Fibroblast of skin of scalp (primary cell): Measurements from ENCODE around the gene HSPA4L. TPM values are rescaled to one million over a fixed set of nuclear protein-coding genes. Genes with fewer than 3 reads are reported as not detected.

ENCODE experiments used
- DNase-seq: peaks from one replicate; pipeline ENCODE4 v3.0.0-alpha.2; 2013
- polyA plus RNA-seq, 2 experiments: library from polyadenylated mRNA; unstranded; fragments of 120-200 nt; gene quantifications; one replicate each; pipeline ENCODE4 v1.2.1, GENCODE V29; 2013; ENCODE audit not compliant: insufficient read length in 2 of 2

The HSPA4L gene
- polyA plus RNA-seq (2013, experiment 1 of 2; ENCODE audit: insufficient read length) = 5.0 TPM
- polyA plus RNA-seq (2013, experiment 2 of 2; ENCODE audit: insufficient read length) = 5.3 TPM

DNA sequence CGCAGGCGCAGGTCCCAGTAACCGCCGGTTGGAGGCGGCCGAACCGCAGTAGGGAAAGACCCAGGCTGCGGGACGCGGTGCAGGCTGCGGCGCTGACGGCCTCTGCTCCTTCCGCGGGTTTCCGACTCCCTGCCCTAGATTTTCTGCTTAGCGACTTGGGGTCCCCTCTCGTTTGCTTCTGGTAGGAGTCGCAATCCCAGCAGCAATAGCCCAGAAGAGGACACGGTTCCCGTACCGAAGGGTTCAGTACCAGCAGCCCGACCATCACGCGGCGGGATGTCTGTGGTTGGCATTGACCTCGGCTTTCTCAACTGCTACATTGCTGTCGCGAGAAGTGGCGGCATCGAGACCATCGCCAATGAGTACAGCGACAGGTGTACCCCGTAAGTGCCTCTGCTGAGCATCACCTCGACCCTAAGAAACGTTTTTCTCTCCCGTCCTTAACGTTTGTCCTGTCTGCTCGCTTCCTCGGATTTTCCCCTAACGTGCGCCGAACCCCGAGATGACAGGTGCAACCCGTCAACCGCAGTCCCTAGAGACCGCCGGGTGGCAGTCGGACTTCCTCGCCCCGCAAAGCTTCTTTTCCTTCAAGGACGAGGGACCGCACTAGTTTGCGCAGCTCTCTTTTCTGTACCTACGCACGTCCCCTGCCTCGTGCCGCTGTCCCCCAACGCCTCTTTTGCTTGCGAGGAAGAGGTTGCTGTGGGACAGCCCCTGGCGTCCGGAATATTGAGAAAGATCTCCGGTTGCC is at the start of gene HSPA4L:
HSPA4L (plus strand) TSS at position 48 of the 751 bp plus-strand sequence; CDS start at position 277, 229 bp downstream.
- DNase-seq = peak; percentile 6

DNA sequence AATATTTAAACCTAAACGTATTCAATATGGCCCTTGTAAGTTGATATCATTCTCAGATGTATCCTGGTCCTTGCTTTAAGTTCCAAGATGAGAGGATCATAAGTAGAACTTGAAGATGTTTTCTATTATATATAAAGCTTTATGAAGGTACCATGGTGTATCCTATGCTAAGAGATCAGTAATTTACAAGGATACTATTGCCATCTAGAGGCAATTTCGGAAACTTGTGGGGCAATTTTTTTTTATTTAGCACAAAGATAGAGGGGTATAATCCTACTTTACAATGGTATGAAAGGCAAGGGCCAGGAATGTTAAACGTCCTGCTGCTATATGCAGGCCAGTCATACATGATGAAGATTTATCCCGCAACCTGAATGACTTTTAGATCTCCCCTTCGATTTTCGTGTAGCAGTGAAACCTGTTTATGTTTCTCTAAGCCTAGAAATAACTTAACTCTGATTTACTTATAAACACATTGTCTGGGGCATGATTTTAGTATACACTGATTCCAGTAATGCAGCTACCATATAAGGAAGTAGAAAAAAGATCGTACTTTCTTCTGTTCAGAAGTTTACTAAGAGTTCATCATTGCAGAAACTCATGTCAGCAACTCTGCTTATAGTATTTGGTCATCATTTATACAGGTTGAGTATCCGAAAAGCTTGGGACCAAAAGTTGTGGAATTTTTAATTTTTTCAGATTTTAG is 49.3 kb upstream of the HSPA4L start:
- peak; percentile 64 for DNase-seq

DNA sequence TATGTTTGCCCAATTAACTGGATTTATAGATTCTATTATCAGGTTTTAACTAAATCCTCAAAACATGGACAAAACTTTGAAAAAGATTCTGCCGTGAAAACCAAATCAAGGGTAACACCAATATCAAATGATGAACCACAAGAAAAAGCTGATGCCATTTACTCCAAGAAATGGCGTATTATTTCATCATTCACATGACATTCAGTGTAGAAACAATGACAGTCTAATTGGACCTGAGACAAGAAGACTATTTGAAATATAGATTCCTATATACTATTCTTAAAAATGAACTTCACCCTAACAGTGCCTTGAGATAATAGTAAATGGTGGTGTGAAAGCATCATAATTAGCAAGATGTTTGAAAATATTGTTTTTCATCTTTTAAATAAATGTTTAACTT is 47.1 kb upstream of the HSPA4L start:
- no peak for DNase-seq

DNA sequence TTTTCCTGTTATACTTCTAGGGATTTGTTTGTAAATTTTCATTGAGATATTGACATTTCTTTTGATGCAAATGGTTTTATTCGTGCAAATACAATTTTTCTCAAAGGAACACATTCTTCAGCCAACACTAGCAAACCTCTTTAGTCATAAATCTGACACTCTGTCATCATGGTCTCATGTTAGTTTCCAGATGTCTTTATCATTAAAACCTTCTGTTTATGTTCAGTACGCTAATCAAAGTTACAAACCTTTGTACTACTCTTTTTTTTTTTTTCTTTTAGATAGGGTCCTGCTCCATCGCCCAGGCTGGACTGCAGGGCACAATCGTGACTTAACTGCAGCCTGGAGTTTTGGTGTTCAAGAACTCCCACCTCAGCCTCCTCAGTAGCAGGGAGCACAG is 44.8 kb upstream of the HSPA4L start:
- DNase-seq = no peak

DNA sequence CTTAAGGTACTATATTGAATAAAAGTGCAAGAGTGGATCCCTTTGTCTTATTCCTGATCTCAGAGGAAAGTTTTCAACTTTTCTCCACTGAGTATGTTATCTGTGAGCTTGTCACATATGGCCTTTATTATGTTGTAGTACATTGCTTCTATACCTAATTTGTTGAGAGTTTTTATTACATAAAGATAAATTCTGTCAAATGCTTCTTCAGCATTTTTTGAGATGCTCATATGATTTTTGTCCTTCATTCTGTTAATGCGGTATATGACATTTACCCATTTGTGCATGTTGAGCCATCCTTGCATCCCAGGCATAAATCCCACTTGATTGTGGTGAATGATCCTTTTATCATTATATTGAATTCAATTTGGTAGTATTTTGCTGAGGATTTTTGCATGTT is 40.9 kb upstream of the HSPA4L start:
- no peak for DNase-seq

DNA sequence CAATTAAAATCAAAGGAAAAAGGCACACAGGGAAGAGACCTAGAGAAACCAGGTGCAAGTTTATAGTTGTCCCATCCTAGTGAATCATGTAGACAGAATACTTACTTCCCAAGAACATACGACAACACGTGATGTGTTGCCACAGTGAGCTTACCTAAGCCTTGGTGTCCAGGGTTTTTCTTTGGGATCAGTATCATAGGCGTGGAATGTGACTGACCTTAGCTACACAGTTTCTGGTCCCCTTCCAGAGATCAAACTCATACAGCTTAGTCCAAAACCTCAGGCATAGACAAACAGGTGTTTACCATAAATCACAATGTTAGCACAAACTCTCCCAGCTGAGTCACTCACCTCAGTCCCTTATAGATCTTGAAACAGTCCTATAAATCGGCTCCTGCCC is 34.2 kb upstream of the HSPA4L start:
- DNase-seq = no peak

DNA sequence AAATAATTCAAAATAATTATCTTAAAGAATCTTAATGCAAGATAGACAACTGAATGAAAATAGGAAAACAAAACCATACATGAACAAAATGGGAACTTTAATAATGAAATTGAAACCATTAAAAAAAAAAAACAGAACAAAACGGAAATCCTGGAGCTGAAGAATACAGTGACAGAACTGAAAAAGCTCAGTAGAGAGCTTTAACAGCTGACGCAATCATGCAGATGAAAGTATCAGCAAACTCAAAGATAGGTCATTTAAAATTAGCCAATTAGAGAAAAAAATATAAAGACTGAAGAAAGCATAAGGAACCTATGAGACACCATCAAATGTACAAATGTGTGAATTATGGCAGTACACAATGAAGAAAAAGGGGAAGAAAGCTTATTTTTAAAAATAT is 33.2 kb upstream of the HSPA4L start:
- DNase-seq = no peak

DNA sequence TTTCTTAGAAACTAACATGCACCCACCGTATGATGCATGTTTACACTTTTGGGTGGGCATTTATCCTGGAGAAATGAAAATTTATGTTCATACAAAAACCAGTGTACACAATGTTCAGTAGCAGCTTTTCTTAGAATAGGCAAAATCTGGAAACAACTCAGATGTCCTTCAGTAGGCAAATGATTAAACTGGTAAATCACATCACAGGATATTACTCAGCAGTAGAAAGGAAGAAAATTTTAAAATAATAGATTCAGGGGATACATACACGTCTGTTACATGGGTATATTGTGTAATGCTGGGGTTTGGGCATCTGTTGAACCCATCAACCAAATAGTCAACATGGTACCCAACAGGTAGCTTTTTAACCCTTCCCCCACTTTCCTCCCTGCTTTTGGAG is 25.2 kb upstream of the HSPA4L start:
- no peak for DNase-seq

DNA sequence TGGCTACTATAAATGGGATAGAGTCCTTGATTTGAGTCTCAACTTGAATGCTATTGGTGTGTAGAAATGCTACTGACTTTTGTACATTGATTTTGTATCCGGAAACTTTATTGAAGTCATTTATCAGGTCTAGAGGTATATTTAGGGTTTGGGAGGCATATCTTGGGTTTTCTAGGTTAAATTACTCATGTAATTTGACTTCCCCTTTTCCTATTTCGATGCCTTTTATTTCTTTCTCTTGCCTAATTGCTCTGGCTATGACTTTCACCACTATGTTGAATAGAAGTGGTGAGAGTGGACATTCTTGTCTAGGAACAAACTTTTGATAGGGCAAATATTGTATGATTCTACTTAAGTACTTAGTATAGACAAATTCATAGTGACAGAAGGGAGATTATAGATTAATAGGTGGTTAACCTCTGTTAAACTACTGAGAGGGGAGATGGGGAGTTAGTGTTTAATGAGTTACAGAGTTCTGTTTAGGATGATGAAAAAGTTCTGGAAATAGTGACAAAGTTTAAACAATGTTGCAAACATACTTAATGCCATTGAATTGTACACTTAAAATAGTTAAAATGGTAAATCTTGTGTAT is 22.8 kb upstream of the HSPA4L start:
- no peak for DNase-seq

DNA sequence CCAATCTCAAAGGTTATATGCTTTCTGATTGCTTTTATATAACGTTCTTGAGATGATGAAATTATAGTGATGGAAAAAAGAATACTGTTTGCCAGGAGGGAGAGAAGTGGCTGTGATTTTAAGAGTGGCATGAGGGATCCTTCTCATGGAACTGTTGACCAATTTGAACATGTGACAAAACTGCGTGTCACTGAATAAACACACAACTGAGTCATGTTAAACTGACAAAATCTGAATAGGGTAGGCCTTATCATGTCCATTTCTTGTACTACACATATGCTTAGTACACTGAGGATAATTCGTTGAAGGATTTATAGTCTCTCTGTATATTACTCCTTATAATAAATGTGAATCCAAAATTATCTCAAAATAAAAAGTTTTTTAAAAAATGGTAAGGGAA is 22.2 kb upstream of the HSPA4L start:
- DNase-seq = peak; percentile 2

DNA sequence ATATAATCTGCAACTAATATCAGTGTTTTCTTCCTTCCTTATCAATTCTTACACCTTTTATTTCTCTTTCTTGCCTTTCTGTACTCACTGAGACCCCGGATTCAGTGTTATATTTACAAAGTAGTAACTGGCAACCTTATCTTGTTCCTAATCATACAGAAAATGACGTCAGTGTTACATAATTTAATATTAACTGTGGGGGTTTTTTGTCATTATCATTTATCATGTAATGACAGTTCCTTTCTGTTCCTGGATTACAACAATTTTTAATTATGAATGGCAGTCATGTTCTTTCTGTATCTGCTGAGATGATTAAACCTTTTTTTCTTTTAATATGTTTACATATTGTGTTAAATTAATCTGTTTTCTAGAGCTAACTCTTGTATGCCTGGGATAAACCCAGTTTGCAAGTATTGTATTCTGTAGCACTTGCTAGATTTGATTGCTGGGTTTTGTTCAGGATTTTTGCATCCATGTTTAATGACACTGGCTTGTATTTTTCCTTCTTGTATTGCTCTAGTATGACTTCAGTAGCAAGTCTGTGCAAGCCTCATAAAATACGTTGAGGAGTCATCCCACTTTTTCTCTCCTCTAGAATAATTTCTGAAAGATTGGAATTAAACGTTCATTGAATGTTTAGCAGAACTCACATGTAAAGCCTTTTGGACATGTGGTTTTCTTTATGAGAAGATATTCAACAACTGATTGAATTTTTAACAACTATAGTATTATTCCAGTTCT is 10.4 kb upstream of the HSPA4L start:
- no peak for DNase-seq

DNA sequence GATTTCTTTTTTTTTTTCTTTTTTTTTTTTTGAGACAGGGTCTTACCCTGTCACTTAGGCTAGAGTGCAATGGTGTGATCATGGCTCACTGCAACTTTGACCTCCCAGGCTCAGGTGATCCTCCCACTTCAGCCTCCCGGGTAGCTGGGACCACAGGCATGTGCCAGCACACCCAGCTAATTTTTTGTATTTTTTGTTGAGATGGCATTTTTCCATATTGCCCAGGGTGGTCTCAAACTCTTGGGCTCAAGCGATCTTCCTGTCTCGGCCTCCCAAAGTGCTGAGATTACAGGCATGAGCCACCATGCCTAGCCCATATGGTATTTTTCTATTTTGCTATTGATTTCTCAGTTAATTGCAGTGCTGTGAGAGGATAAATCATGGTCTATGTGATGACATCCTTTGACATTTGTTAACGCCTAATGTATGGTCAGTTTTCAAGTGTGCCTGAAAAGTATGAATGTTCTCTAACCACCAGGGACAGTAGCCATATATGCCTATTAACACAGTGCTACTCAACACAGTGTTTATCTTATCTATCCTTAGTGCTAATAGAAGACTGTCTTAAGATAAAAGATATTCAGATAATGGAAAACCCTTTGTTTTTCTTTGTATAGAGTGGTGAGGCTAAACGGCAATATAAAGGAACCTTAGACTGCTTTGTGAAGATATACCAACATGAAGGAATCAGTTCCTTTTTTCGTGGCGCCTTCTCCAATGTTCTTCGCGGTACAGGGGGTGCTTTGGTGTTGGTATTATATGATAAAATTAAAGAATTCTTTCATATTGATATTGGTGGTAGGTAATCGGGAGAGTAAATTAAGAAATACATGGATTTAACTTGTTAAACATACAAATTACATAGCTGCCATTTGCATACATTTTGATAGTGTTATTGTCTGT is 9.1 kb upstream of the HSPA4L start:
- DNase-seq = no peak

DNA sequence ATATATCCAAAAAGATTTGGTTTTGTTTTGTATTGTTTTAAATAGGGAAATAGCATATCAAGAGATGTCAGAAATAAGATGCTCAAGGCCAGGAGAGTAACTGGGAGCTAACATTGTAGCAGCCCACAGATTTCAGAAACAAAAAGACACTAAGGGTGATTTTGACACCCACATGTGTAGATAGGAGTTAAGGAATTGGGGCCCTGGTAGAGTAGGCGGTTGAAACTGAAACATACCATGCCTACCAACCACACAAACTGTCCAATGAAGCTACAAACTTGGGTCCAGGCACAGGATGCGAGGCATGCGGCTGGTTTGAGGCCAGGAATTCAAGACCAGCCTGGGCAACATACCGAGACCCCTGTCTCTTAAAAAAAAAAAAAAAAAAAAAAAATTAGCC is 6.3 kb upstream of the HSPA4L start:
- no peak for DNase-seq

DNA sequence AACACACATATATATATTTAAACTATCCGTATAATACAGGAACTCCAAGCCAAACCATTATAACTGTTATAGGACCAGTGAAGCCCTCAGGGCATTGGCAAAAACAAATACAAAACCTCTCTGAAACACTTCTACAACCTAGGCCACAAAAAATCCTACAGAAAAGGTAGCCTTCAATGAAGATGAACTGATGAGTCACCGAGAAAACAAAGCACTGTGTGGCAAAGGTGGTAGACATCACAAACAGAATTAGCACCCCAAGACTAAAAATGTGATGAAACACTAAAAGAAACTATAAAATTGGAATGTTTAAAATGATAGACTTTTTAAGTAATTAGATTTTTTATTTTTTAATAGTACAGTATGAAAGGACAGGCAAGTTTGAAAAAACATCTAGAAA is 5.5 kb upstream of the HSPA4L start:
- DNase-seq = no peak

DNA sequence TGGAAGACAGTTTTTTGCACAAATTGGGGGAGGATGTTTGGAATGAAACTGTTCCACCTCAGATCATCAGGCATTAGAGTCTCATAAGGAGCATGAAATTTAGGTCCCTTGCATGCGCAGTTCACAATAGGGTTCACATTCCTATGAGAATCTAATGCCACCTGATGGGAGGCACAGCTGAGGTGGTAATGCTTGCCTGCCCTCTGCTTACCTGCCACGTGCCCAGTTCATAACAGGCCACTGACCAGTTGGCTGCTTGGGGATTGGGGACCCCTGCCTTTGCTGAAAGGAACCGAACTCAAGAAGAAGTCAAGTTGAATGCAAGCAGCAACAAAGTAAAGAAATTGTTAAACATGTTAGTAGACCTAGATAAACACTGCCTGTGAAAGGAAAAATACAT is 4.6 kb upstream of the HSPA4L start:
- no peak for DNase-seq

DNA sequence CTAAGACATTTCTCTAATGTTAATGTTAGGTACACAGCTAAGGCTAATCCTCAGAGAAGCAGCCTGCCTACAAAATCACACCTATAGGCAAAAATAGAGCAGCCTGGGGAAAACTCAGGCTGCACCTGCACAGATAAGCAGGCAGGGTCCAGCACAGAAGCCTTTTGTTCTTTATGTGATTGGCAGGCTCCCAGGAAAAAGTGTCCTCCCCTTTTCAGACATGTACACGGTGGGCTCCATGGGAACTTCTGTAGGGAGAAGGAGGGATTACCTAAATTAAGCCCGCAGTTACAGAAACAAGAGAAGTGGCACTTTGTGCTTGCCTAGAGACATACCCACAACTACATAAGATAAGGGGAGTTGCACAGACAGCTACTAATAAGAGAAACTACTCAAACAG is 4.0 kb upstream of the HSPA4L start:
- no peak for DNase-seq

DNA sequence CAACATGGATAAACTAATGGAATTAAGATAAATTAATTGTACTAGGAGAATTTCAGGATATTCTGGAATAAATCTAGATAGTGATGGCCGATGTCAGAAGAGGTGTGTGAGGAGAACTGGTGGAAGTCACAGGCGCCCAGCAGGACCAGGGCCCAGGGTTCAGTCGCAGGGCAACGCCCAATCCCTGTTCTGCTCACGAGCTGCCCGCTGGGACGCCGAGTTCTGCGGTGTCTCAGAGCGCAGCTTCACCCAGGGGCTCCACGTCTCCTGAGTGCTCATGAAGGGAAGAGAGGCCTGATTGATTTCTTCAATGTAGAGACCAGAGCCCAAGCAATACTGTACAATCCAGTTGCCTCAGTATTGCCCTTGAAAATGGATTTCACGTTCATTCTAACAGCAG is 1.5 kb upstream of the HSPA4L start:
- DNase-seq = no peak

DNA sequence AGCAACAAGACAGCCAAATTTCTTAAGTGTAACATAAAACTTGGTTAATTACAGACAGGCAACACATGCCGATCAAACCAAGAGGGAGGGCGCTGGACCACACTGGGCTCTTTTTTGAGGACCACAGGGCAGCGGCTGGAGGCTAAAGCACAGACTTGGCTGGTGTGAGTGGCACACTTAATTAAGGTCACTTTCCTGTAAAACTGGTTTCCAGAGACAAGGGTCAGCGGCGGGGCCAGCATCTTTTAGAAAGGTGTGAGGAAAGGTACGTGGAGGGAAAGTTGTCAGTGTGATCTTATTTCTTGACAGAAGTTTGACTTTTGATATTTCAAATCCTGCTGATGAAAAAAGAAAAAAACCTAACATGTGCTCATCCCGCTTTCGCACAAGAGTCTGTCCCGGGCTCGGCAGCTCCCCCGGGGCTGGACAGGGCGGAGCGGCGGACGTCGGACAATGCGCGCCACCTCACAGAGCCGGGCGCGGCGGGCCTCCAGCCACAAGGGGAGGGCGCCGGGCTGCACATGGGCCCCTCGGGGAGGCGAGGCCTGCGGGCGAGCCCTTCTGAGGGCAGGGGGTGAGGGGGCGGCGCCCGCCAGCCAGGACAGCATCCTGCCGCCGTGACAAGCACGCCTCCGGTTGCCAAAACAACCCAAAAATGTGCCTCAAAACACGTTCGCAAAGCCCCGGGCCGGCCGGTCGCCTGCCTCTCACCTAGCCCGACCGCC is 660 bp upstream of the HSPA4L start:
- peak; percentile 50 for DNase-seq

DNA sequence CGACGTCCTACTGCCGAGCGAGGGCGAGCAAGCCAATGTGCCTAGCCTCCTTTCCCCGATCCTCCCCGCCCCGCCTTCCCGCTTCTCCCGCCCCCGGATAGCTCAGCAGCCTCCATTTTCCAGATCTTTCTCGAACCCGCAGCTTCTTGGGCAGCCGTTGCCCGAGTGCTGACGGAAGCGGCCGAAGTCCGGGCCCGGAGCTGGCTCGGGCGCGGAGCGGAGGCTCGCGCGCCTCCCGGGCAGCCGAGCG is 172 bp upstream of the HSPA4L start:
- DNase-seq = peak; percentile 85

DNA sequence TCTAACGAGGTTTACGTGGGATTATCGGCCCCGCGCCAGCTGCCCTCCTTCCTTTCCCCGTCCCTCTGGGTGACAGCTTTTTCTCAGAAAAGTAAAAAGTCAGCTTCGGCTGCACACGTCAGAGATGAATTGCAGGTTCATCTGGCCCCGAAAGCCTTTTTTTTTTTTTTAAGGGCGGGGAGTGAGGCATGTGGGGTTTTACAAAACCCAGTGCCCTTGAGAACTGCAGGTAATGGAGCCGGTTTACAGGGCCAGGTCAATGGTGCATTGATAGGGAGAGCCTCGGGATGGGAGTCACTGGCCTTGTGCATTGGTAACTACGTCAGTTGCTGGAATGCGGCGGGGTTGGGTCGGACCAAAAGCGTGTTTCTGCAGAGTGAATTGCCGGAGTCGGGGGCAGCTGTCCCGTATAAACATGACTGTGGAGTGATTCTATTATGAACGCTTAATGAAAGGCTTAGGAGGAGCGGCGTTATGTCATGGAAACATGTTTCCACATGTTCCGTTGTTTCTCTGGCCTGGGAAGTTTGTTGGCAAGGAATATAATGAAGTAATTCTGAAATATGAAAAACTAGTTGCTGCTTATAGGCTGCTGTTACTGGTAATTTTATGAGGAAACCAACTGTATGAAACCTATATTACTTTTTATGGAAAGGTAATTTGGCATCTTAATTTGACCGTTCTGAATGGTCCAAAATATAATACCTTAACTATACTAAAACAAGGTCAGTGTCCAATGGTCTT is 1.1 kb downstream of the HSPA4L start:
- peak; percentile 18 for DNase-seq
